Panc1 (cell line): ENCODE data around the gene HOXD11. TPM values are rescaled to one million over a fixed set of nuclear protein-coding genes. Genes with fewer than 3 reads are reported as not detected.
A peak's percentile ranks its signal among the peaks of the same experiment; 100 is the strongest.

Experiments used
- ATAC-seq: fragments of 200-7000 bp; cut with Tn5 transposase; 2 replicates; pipeline ENCODE4 v1.9.1; 2020; ENCODE audit warnings: mild to moderate bottlenecking, moderate library complexity
- BruUV-seq: library from RNA; stranded (reverse); fragments of 400-500 nt; replicated peaks from 2 replicates; lab custom pipeline; 2021; lab: Mats Ljungman, UMichigan
- CTCF ChIA-PET: fragments of 300-600 bp; sonication (Branson Sonifier 250); formaldehyde crosslinking; loops from one replicate; lab custom pipeline; 2022; ENCODE audit warnings: antibody characterized with exemption; lab: Charles Lee
- POLR2A ChIA-PET: fragments of 300-600 bp; sonication (Branson Sonifier 250); formaldehyde crosslinking; loops from one replicate; lab custom pipeline; 2022; ENCODE audit warnings: antibody characterized with exemption; lab: Charles Lee
- DNase-seq: peaks from one replicate; pipeline ENCODE4 v3.0.0-alpha.2; 2010; ENCODE audit warnings: low read depth, low spot score
- H3K27ac ChIP-seq: 2 replicates; pipeline ENCODE4 v1.5.1; 2011; ENCODE audit warnings: mild to moderate bottlenecking, low read length, inconsistent platforms
- H3K27me3 ChIP-seq: fragments of 200-500 bp; sonication (Bioruptor generic); 2 replicates; pipeline ENCODE4 v1.6.0; 2014; ENCODE audit warnings: low read length, inconsistent platforms; ENCODE audit not compliant: control insufficient read depth, insufficient read depth
- H3K36me3 ChIP-seq: fragments of 200-500 bp; sonication (Bioruptor generic); 2 replicates; pipeline ENCODE4 v1.5.1; 2014; ENCODE audit warnings: inconsistent platforms, mild to moderate bottlenecking, low read length, moderate library complexity; ENCODE audit not compliant: control insufficient read depth, insufficient read depth
- H3K4me1 ChIP-seq: 2 replicates; pipeline ENCODE4 v1.5.1; 2011; ENCODE audit warnings: inconsistent platforms, mild to moderate bottlenecking, low read length, moderate library complexity; ENCODE audit not compliant: control insufficient read depth, insufficient read depth
- H3K4me3 ChIP-seq, 2 experiments: 2 replicates each; pipeline ENCODE4 v1.5.1; 2011 to 2012; ENCODE audit warnings: low read depth in 2 of 2, low read length in 2 of 2, mild to moderate bottlenecking in 2 of 2, inconsistent platforms in 1 of 2, moderate library complexity in 1 of 2
- H3K9me3 ChIP-seq: fragments of 200-500 bp; sonication (Bioruptor generic); 2 replicates; pipeline ENCODE4 v1.5.1; 2014; ENCODE audit warnings: low read depth, mild to moderate bottlenecking, inconsistent platforms, low read length, moderate library complexity; ENCODE audit not compliant: control insufficient read depth, insufficient read depth
- POLR2AphosphoS5 ChIP-seq: IDR thresholded peaks from 2 replicates; pipeline ENCODE4 v1.6.1; 2012; ENCODE audit warnings: mild to moderate bottlenecking, low read depth, low read length, moderate library complexity
- SIN3A ChIP-seq: IDR thresholded peaks from 2 replicates; pipeline ENCODE4 v1.6.1; 2012; ENCODE audit warnings: low read depth, mild to moderate bottlenecking, low read length, moderate library complexity, borderline replicate concordance; ENCODE audit not compliant: insufficient read depth
- TCF7L2 ChIP-seq: IDR thresholded peaks from 2 replicates; pipeline ENCODE4 v1.6.1; 2011; ENCODE audit warnings: mild to moderate bottlenecking, low read depth, low read length, inconsistent platforms
- in situ Hi-C: cut with HindIII; loops from 2 replicates; pipeline ENCODE4 v1.10.0; 2016; ENCODE audit warnings: low sequenced_read_pairs, low pct_unique_long_range_greater_than_20kb
- intact Hi-C: fragments of 100-400 bp; cut with micrococcal nuclease; formaldehyde crosslinking; loops from one replicate; pipeline ENCODE4 v1.10.0; 2022; ENCODE audit not compliant: unreplicated experiment
- total RNA-seq: library from RNA; stranded (reverse); gene quantifications from one replicate; pipeline ENCODE4 v1.2.1, GENCODE V29; 2021; ENCODE audit not compliant: unreplicated experiment
- TF ChIP-seq, protein P1 (sequence below): fragments of 450-650 bp; IDR thresholded peaks from 2 replicates; pipeline ENCODE4 v1.5.1; 2017; ENCODE audit warnings: mild to moderate bottlenecking
- TF ChIP-seq, protein P2 (sequence below), 2 experiments: IDR thresholded peaks; 2 replicates each; pipeline ENCODE4 v1.6.1; 2011 to 2012; ENCODE audit warnings: low read depth in 2 of 2, control low read depth in 1 of 2, low read length in 1 of 2, mild to moderate bottlenecking in 1 of 2, moderate library complexity in 1 of 2; ENCODE audit not compliant: insufficient read depth in 1 of 2

The HOXD11 gene
- total RNA-seq, 1 experiment from 2014 or later: 0.49 TPM

DNA sequence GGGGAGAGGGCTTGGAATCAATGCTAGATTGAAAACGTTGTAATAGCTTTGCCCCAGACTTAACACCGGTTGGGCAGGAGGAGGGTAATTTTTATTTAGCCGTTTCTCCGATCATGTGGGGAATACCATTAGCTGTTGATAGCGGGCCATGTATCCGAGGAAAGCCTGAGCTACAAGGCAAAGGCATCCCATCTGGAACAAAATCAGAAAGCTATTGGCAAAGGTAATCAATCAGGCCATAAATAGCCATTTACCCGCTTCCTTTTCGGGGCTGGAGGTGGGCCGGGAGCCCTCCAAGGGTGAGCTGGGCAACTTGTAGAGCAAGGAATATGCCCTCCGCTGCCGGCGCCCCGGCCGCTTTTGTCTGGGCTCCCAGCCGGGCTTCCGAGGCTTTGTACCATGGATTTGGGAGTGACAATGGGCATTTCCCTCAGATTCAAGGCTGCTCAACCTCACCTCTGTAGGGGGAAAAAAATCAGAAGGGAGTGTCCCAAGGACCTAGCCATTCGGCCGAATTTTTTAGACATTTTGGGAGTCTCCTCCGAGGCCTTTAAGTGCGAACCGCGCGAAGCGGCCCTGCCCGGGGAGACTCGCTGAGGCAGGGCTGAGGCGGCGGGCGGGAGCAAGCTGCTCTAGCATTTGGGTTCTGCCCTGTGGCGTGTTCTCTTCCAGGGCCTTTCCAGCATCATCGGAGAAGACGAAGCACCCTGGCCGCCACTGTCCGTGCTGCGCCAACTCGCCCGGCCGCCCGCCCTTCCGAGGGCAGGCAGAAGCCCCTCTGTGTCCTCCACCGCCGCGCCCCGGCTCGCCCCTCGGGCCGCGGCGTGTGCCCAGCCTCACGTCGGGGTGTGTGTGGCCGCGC is 14.3 kb downstream of the HOXD11 start:
- ATAC-seq: no peak
- H3K27me3 ChIP-seq: no peaks in the 10 kb centered on the region
- H3K4me1 ChIP-seq: no peaks in the 10 kb centered on the region
- intact Hi-C loops (loop anchor here (10.0 kb wide), 1 partner anchor 693 kb away; no protein-coding TSS in a partner anchor), in situ Hi-C loops (no loop called here)
- H3K4me3 ChIP-seq: no peak overlapping the region
- BruUV-seq: no TSS peak
- TF ChIP-seq, protein P1, sequence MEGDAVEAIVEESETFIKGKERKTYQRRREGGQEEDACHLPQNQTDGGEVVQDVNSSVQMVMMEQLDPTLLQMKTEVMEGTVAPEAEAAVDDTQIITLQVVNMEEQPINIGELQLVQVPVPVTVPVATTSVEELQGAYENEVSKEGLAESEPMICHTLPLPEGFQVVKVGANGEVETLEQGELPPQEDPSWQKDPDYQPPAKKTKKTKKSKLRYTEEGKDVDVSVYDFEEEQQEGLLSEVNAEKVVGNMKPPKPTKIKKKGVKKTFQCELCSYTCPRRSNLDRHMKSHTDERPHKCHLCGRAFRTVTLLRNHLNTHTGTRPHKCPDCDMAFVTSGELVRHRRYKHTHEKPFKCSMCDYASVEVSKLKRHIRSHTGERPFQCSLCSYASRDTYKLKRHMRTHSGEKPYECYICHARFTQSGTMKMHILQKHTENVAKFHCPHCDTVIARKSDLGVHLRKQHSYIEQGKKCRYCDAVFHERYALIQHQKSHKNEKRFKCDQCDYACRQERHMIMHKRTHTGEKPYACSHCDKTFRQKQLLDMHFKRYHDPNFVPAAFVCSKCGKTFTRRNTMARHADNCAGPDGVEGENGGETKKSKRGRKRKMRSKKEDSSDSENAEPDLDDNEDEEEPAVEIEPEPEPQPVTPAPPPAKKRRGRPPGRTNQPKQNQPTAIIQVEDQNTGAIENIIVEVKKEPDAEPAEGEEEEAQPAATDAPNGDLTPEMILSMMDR: no peak
- no peak for TF ChIP-seq TCF7L2
- TF ChIP-seq, protein P2, sequence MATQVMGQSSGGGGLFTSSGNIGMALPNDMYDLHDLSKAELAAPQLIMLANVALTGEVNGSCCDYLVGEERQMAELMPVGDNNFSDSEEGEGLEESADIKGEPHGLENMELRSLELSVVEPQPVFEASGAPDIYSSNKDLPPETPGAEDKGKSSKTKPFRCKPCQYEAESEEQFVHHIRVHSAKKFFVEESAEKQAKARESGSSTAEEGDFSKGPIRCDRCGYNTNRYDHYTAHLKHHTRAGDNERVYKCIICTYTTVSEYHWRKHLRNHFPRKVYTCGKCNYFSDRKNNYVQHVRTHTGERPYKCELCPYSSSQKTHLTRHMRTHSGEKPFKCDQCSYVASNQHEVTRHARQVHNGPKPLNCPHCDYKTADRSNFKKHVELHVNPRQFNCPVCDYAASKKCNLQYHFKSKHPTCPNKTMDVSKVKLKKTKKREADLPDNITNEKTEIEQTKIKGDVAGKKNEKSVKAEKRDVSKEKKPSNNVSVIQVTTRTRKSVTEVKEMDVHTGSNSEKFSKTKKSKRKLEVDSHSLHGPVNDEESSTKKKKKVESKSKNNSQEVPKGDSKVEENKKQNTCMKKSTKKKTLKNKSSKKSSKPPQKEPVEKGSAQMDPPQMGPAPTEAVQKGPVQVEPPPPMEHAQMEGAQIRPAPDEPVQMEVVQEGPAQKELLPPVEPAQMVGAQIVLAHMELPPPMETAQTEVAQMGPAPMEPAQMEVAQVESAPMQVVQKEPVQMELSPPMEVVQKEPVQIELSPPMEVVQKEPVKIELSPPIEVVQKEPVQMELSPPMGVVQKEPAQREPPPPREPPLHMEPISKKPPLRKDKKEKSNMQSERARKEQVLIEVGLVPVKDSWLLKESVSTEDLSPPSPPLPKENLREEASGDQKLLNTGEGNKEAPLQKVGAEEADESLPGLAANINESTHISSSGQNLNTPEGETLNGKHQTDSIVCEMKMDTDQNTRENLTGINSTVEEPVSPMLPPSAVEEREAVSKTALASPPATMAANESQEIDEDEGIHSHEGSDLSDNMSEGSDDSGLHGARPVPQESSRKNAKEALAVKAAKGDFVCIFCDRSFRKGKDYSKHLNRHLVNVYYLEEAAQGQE (IDR thresholded peaks at IDR 0.05; ENCODE audit: insufficient read depth in 1 of 2, low read depth in 2 of 2, low read length in 1 of 2): no peak
- no peak for TF ChIP-seq POLR2AphosphoS5
- TF ChIP-seq SIN3A: no peak
- H3K27ac ChIP-seq: no peak overlapping the region
- ChIA-PET CTCF (interaction anchor here (1.0 to 1.1 kb wide), 2 partner anchors 10 to 531 kb away, joined by 4 to 5 read pairs; no protein-coding TSS in a partner anchor), POLR2A (no interaction called here)
- H3K9me3 ChIP-seq: no peaks in the 10 kb centered on the region
- no peak for DNase-seq
- no peaks in the 10 kb centered on the region for H3K36me3 ChIP-seq

DNA sequence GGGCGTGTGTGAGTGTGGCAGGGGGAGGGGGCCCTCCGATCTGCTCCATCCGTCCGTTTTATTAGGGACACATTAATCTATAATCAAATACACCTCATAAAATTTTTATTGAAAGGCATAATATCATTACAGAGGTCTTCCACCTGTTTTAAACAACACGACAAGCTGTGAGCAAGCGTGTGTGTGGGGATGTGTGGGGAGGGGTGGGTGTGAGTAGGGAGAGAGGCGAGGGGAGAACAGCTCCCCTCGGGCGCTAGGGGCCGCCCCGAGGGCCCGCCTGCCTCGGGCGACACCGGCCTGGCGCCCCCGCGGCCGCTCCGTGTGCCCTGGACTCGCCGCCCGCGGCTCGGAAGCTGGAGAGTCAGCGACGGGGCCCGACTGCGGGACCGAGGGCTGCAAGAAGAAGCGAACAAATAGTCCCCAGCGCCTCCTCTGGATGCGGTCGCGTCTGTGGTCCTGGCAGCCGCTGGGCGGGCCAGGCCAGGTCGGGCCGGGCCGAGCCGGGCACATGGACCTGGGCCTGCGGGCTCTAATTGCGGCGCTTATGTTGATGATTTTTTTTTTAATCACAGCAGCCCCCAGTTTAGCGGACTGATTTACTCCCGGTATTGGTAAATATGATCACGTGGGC is 15.1 kb downstream of the HOXD11 start:
- ATAC-seq: no peak
- in situ Hi-C loops: no loop called here
- Histone ChIP-seq H3K4me1 (peaks cover 5% of the 10 kb centered on the region), H3K27ac (no peak overlapping the region), H3K4me3 (peak overlapping the region in 1 of 2 experiments; percentile 33; a peak in 1 of 4 replicates), H3K36me3 (no peaks in the 10 kb centered on the region), H3K27me3 (no peaks in the 10 kb centered on the region), H3K9me3 (no peaks in the 10 kb centered on the region)
- BruUV-seq: no TSS peak
- ChIA-PET POLR2A (no interaction called here), CTCF (no interaction called here)
- TF ChIP-seq TCF7L2 (no peak), SIN3A (no peak), POLR2AphosphoS5 (no peak)
- TF ChIP-seq, protein P1: no peak
- TF ChIP-seq, protein P2 (IDR thresholded peaks at IDR 0.05; ENCODE audit: insufficient read depth in 1 of 2, low read depth in 2 of 2, low read length in 1 of 2): no peak
- intact Hi-C loops: loop anchor here (10.0 kb wide), 1 partner anchor 693 kb away; no protein-coding TSS in a partner anchor
- no peak for DNase-seq
